Endothelial cell of umbilical vein (primary cell): ENCODE measurements around the gene DHX16. TPM values are rescaled to one million over a fixed set of nuclear protein-coding genes. Genes with fewer than 3 reads are reported as not detected.

ENCODE experiments used
- BruUV-seq: library from RNA; stranded (reverse); fragments of 400-500 nt; replicated peaks from 2 replicates; lab custom pipeline; 2021; lab: Mats Ljungman, UMichigan
- CTCF ChIA-PET: fragments of 300-600, 350-600 bp; sonication (Branson Sonifier 250); formaldehyde crosslinking; loops from one replicate; lab custom pipeline; 2021; ENCODE audit warnings: antibody characterized with exemption, inconsistent platforms; lab: Charles Lee
- POLR2A ChIA-PET: fragments of 300-600, 350-600 bp; sonication (Branson Sonifier 250); formaldehyde crosslinking; loops from one replicate; lab custom pipeline; 2021; ENCODE audit warnings: antibody characterized with exemption, inconsistent platforms; lab: Charles Lee
- DNase-seq: peaks from one replicate; pipeline ENCODE4 v3.0.0-alpha.2; 2011; ENCODE audit warnings: low read depth, low spot score
- FAIRE-seq: peaks from 2 replicates; lab custom pipeline; 2011; peaks lifted over from hg19 to GRCh38; lab: Jason Lieb, UNC
- H2AFZ ChIP-seq: 2 replicates; pipeline ENCODE4 v1.6.0; 2012; ENCODE audit warnings: low read depth, low read length, control low read depth, inconsistent platforms
- H3K27ac ChIP-seq: 2 replicates; pipeline ENCODE4 v1.5.1; 2011; ENCODE audit warnings: low read depth, mild to moderate bottlenecking, control low read depth, low read length, moderate library complexity; ENCODE audit not compliant: insufficient read depth
- H3K27me3 ChIP-seq, 2 experiments: 2 replicates each; pipeline versions ENCODE4 v1.6.0 to v1.6.1; 2011; ENCODE audit warnings: low read length in 2 of 2, mixed read lengths in 1 of 2; ENCODE audit not compliant: control insufficient read depth in 2 of 2, insufficient read depth in 2 of 2
- H3K36me3 ChIP-seq, 2 experiments: 2 replicates in 1 of 2; 3 replicates in 1 of 2; pipeline ENCODE4 v1.5.1; 2011; ENCODE audit warnings: low read length in 2 of 2, mild to moderate bottlenecking in 1 of 2, moderate library complexity in 1 of 2; ENCODE audit not compliant: control insufficient read depth in 2 of 2, insufficient read depth in 2 of 2; ENCODE audit errors: extremely low read depth in 1 of 2
- H3K4me1 ChIP-seq: 3 replicates; pipeline ENCODE4 v1.5.1; 2011; ENCODE audit warnings: mild to moderate bottlenecking, low read length; ENCODE audit not compliant: control insufficient read depth, insufficient read depth; ENCODE audit errors: extremely low read depth
- H3K4me2 ChIP-seq: 2 replicates; pipeline ENCODE4 v1.6.1; 2011; ENCODE audit warnings: low read length, control low read depth, mixed read lengths; ENCODE audit not compliant: insufficient read depth
- H3K4me3 ChIP-seq, 3 experiments: fragments of 200-600 bp in 1 of 3; sonication (generic), shearing (Covaris generic) in 1 of 3; replicated peaks in 1 of 3; 2 replicates each; pipeline ENCODE4 v1.5.1; 2011 to 2016; ENCODE audit warnings: control low read depth in 3 of 3, low read length in 3 of 3, mild to moderate bottlenecking in 2 of 3, inconsistent platforms in 1 of 3, low read depth in 1 of 3, moderate library complexity in 1 of 3; ENCODE audit not compliant: insufficient read depth in 1 of 3
- H3K79me2 ChIP-seq: 2 replicates; pipeline ENCODE4 v1.6.0; 2012; ENCODE audit warnings: low read length, inconsistent platforms; ENCODE audit not compliant: control insufficient read depth, insufficient read depth
- H3K9ac ChIP-seq: replicated peaks from 2 replicates; pipeline ENCODE3; 2011; ENCODE audit warnings: low read length, control low read depth; ENCODE audit not compliant: insufficient read depth; ENCODE audit errors: extremely low read depth
- H3K9me1 ChIP-seq: replicated peaks from 3 replicates; pipeline ENCODE4 v1.6.0; 2011; ENCODE audit warnings: mild to moderate bottlenecking, low read length; ENCODE audit not compliant: control insufficient read depth, insufficient read depth; ENCODE audit errors: extremely low read depth
- H3K9me3 ChIP-seq: replicated peaks from 2 replicates; pipeline ENCODE4 v1.5.1; 2012; ENCODE audit warnings: low read length, inconsistent platforms; ENCODE audit not compliant: control insufficient read depth, insufficient read depth
- H4K20me1 ChIP-seq: replicated peaks from 2 replicates; pipeline ENCODE3; 2011; ENCODE audit warnings: mild to moderate bottlenecking, low read length; ENCODE audit not compliant: control insufficient read depth, insufficient read depth; ENCODE audit errors: extremely low read depth
- EZH2 ChIP-seq: IDR thresholded peaks from 2 replicates; pipeline ENCODE4 v1.6.1; 2012; ENCODE audit warnings: borderline replicate concordance, low read depth, mild to moderate bottlenecking, moderate library complexity, low read length, inconsistent platforms; ENCODE audit not compliant: severe bottlenecking
- FOS ChIP-seq: IDR thresholded peaks from 2 replicates; pipeline ENCODE4 v1.6.1; 2011; ENCODE audit warnings: mild to moderate bottlenecking, low read length, moderate library complexity, borderline replicate concordance; ENCODE audit not compliant: insufficient read depth
- GATA2 ChIP-seq: IDR thresholded peaks from 2 replicates; pipeline ENCODE4 v1.7.0; 2011; ENCODE audit warnings: low read depth, mild to moderate bottlenecking, moderate library complexity, mixed read lengths, low read length; ENCODE audit not compliant: insufficient read length, insufficient read depth
- JUN ChIP-seq: IDR thresholded peaks from 2 replicates; pipeline ENCODE4 v1.6.1; 2011; ENCODE audit warnings: borderline replicate concordance, low read depth; ENCODE audit not compliant: insufficient read length, insufficient read depth
- MYC ChIP-seq: IDR thresholded peaks from one replicate; pipeline ENCODE4 v1.6.1; 2011; ENCODE audit warnings: mild to moderate bottlenecking, low read depth, low read length
- POLR2A ChIP-seq: IDR thresholded peaks from 2 replicates; pipeline ENCODE4 v1.6.1; 2012; ENCODE audit warnings: low read depth, mild to moderate bottlenecking, control low read depth, low read length
- POLR2AphosphoS5 ChIP-seq: IDR thresholded peaks from 2 replicates; pipeline ENCODE4 v1.6.1; 2012; ENCODE audit warnings: low read depth, mild to moderate bottlenecking, control low read depth, low read length, moderate library complexity; ENCODE audit not compliant: insufficient read depth
- dilution Hi-C: fragments of 300-500 bp; cut with MboI; formaldehyde crosslinking; loops from one replicate; pipeline ENCODE4 v1.15.0; 2019; ENCODE audit warnings: low sequenced_read_pairs; ENCODE audit not compliant: extremely low pct_ligation_motif_present
- intact Hi-C: fragments of 100-400 bp; cut with micrococcal nuclease; formaldehyde crosslinking; loops from one replicate; pipeline ENCODE4 v1.10.0; 2022
- polyA plus RNA-seq, 4 experiments: library from polyadenylated mRNA; depleted of rRNA in 3 of 4; stranded (reverse) in 3 of 4; unstranded in 1 of 4; fragments of >200 nt; gene quantifications; 2 replicates each; pipeline versions ENCODE4 v1.2.1 to v1.2.3, GENCODE V29; 2011 to 2012; ENCODE audit warnings: missing spikeins in 1 of 4
- total RNA-seq: library from RNA; stranded (reverse); gene quantifications from 2 replicates; pipeline ENCODE4 v1.2.3, GENCODE V29; 2021
- TF ChIP-seq, protein P1 (sequence below): IDR thresholded peaks from 2 replicates; pipeline ENCODE4 v1.6.1; 2011; ENCODE audit not compliant: insufficient read depth, insufficient read length
- TF ChIP-seq, protein P2 (sequence below), 2 donors: IDR thresholded peaks; 1 replicate in 1 of 2; 2 replicates in 1 of 2; pipeline ENCODE4 v1.5.1; 2011; ENCODE audit warnings: low read length in 2 of 2, mild to moderate bottlenecking in 2 of 2, moderate library complexity in 2 of 2, control low read depth in 1 of 2, inconsistent platforms in 1 of 2, low read depth in 1 of 2; ENCODE audit not compliant: insufficient read depth in 1 of 2; ENCODE audit errors: extremely low read depth in 1 of 2

Gene DHX16
- total and polyA plus RNA-seq, 2 donors (not counting 3 experiments of a cell fraction or from before 2014, with no cell fraction given), result 38.2 to 66.5 TPM

DNA sequence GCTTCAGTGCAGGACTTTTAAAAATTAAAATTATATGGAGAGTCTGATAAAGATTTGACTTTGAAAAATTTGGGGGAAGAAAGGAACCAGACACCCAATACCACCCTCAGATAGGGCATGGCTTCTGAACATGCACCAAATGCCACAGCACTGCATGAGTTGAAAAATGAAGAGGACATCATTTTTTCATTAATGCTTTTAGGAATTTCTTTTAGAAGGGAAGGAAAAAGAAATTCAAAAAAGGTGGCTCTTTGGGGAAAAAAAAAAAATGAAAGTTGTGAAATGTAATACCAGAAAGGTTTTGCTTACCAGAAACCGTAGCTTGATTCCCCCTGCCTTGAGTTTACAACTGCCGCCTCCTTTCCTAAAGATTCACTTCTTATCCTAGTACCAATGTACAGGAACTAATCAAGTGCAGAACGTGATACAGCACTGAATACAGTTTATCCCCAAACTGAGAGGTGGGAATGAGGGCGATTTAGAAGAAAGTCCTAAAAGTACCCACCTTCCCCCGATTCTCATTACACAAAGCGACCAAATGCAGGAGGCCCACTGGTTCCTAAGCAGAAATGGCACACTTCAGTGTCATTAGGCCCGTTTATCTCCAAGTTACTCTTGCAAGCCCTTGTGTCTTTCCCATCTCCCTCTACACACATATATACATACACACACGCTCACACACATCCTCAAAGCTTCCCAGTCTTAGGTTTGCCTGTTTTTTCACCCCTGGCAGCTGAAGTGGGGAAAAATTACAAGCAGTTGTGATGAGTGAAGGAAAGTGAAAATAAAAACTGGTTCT, 58.6 kb downstream of the DHX16 start:
- peak overlapping the region; percentile 99 for H3K9ac ChIP-seq
- FAIRE-seq (no peak), DNase-seq (peak; percentile 14)
- BruUV-seq, result no TSS peak
- dilution Hi-C loops, result no loop called here
- H2AFZ ChIP-seq, result no peak overlapping the region
- CTCF ChIA-PET, result interaction anchor here (0.6 to 4.5 kb wide), 9 partner anchors 14 to 268 kb away, joined by 3 to 47 read pairs (median 8); no protein-coding TSS in a partner anchor
- peaks cover 21% of the 10 kb centered on the region for H3K4me1 ChIP-seq
- H3K27me3 ChIP-seq, result no peaks in the 10 kb centered on the region
- POLR2A ChIA-PET, result interaction anchor here (0.6 to 4.1 kb wide), 17 partner anchors 9 to 1128 kb away, joined by 3 to 63 read pairs (median 5); partner anchors contain the start of genes ABCF1, ATAT1, DHX16 and MDC1
- H3K36me3 ChIP-seq, result peaks cover 3 to 4% of the 10 kb centered on the region in 2 experiments
- TF ChIP-seq, protein P1, sequence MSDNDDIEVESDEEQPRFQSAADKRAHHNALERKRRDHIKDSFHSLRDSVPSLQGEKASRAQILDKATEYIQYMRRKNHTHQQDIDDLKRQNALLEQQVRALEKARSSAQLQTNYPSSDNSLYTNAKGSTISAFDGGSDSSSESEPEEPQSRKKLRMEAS, result no peak
- no peak for TF ChIP-seq FOS
- TF ChIP-seq JUN, result no peak
- TF ChIP-seq, protein P2, sequence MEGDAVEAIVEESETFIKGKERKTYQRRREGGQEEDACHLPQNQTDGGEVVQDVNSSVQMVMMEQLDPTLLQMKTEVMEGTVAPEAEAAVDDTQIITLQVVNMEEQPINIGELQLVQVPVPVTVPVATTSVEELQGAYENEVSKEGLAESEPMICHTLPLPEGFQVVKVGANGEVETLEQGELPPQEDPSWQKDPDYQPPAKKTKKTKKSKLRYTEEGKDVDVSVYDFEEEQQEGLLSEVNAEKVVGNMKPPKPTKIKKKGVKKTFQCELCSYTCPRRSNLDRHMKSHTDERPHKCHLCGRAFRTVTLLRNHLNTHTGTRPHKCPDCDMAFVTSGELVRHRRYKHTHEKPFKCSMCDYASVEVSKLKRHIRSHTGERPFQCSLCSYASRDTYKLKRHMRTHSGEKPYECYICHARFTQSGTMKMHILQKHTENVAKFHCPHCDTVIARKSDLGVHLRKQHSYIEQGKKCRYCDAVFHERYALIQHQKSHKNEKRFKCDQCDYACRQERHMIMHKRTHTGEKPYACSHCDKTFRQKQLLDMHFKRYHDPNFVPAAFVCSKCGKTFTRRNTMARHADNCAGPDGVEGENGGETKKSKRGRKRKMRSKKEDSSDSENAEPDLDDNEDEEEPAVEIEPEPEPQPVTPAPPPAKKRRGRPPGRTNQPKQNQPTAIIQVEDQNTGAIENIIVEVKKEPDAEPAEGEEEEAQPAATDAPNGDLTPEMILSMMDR (IDR thresholded peaks at IDR 0.05; ENCODE audit: extremely low read depth in 1 of 2, insufficient read depth in 1 of 2, low read depth in 1 of 2, low read length in 2 of 2), result no peak
- no peak for TF ChIP-seq POLR2A
- no peak for TF ChIP-seq EZH2
- no peak for TF ChIP-seq GATA2
- TF ChIP-seq POLR2AphosphoS5, result no peak
- no peak for TF ChIP-seq MYC
- no peaks in the 10 kb centered on the region for H3K9me3 ChIP-seq
- peak overlapping the region; percentile 99 for H3K4me2 ChIP-seq
- H3K9me1 ChIP-seq, result no peaks in the 10 kb centered on the region
- H4K20me1 ChIP-seq, result no peaks in the 10 kb centered on the region
- peak overlapping the region in 2 of 3 experiments; percentile 21 to 84 for H3K4me3 ChIP-seq
- H3K79me2 ChIP-seq, result peaks cover 38% of the 10 kb centered on the region
- intact Hi-C loops, result loop anchor here (5.0 kb wide), 1 partner anchor 132 kb away; no protein-coding TSS in a partner anchor
- H3K27ac ChIP-seq, result peak overlapping the region; percentile 34
